Fibroblast of skin of right quadriceps (primary cell): ENCODE measurements around the gene DCAF8.
A peak's percentile ranks its signal among the peaks of the same experiment; 100 is the strongest.

Source experiments
- DNase-seq: peaks from one replicate; pipeline ENCODE4 v3.0.0-alpha.2; 2013

The DCAF8 gene

GRCh38 chr1:160225345-160225744 lies 37.0 kb downstream of the DCAF8 start:
- DNase-seq, result no peak

DNA sequence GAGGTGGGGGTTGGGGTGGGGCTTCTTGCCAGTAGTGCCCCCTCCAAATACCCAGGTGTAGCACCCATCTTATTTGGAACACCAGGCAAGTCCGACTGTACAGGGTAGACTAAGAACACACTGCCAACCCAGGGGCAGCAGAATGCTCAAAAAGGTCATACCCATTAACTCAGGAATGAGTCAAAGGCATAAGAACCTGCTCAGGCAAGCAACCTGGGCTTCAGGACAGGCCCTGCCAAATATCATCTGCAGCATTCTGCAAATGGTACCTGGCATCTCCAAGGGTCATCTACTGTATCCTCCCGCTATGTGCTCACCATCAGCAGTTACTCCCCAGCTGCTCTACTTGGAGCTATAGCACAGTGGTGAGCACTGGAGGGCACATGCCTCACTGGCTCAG lies 37.7 kb downstream of the DCAF8 start:
- no peak for DNase-seq

GRCh38 chr1:160222546-160222945 lies 39.8 kb downstream of the DCAF8 start:
- DNase-seq, result peak; percentile 72

- no peak for DNase-seq
These were observed 41.3 kb downstream of the DCAF8 start for GRCh38 chr1:160221089-160221488.

DNA sequence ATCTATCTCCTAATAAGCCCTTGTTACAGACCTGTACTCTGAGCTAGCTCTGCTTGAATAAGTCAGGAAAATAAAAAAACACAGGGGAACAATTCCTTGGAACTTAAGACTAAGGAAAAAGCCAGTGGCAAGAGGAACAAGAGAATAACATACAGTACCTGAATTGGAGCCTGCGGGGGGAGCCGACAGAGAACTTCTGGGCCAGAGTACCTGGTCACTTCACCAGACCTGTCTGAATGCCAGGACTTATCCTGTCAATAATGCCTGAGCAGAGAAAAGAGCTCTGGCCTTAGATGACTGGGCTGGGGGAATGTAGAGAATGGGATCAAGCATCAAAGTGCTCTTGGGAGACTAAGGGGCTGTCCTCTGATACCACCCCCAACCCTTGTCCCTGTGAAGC lies 42.0 kb downstream of the DCAF8 start:
- no peak for DNase-seq

GRCh38 chr1:160219062-160219929 lies 43.1 kb downstream of the DCAF8 start:
- DNase-seq, result peak; percentile 67

- no peak for DNase-seq
These were observed 44.8 kb downstream of the DCAF8 start for GRCh38 chr1:160217481-160218051.

DNA sequence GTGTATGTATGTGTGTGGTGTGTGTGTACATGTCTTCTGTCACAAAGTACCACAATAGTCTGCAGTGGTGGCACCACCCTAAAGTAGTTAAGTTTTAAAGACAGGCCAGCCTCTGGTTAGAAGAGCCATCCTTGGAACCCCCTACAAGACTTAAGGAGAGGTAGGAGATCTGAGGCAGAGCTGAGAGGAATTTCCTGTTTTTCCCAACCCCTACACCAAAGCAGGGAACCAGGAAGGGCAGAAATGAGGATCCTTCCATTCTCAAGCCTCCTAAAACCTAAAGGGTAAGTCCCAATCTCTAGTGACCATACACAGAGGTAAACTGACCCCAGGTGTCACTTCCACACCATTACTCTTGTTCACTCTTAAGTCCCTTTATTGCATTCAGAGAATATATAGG lies 46.0 kb downstream of the DCAF8 start:
- no peak for DNase-seq

DNA sequence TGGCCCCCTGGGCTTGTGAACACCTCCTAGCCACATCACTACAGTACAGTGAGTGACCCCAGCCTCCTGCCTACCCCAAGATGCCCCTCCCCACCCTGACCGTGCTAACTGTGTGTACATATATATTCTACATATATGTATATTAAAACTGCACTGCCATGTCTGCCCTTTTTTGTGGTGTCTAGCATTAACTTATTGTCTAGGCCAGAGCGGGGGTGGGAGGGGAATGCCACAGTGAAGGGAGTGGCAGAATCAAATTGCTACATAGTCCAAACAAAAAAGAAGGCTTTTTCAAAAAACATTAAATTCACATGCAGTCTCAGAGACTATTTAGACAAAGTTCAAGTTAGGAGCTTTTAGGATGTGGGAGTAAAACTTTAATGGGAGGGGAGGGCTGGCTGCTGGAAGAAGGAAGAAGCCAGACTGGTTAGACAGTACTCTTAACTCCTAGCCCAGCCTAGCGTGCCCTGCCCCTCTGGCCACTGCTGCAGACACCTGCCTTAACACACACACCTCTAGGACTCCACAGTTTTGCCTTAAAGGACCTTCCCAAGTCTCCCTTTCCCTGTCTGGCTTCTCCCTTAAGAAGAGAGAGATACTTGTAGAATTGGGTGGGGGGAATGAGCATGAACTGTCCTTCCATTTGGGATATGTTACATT lies 47.7 kb downstream of the DCAF8 start:
- no peak for DNase-seq

GRCh38 chr1:160211046-160211790 lies 51.1 kb downstream of the DCAF8 start:
- DNase-seq, result no peak

DNA sequence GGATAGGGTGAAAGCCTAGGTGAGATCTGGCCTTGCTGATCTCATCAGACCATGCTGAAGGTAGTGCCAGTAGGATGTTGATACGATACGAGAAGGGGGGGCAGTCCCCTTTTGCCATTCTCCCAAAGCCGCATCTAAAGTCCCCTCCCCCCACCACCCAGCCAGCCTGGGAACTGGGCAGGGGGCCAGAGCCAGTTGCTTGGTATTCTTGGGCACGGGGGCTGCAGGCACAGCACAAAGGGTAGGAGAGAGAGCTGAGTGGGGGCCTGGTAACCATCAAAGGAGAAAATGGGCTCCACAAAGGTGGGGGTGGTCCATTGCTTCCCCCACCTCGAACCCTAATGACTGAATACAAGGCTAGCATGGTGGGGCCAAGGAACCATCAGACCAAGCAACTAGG lies 51.8 kb downstream of the DCAF8 start:
- no peak for DNase-seq

GRCh38 chr1:160209321-160210046 lies 52.9 kb downstream of the DCAF8 start:
- no peak for DNase-seq

DNA sequence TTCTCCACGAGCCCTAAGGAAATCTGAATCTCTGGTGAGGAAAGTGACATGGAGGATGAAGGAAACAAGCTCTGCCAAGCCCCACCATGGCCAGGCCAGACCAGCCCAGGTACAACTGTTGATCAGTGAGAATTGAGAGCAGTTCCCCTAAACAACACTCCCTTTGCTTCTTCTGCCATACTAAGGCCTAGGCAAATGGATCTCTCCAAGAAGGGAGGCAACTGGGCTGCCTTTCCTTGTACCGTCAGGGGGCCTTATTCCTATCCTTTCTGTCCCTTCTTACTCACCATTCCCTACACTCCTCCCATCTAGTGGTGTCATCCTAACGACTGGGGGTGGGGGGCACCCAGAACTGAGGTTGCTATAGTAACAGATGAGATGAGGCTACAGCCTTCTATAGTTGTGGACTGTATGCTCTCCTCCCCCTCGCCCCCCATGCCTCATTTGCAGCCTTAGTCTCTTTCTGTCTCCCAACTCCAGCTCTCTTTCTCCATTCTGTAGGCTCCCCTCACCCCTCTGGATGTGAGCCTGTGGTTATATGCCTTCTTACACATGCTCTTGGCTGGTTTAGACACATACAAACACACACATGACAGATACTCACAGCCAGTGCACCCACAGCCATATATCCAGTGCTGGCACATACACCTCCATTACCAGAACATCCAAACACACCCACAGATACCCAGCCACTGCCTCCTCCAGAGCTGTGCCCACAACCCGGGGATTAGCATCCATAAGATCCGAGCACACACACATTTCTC lies 53.6 kb downstream of the DCAF8 start:
- DNase-seq, result peak; percentile 38

DNA sequence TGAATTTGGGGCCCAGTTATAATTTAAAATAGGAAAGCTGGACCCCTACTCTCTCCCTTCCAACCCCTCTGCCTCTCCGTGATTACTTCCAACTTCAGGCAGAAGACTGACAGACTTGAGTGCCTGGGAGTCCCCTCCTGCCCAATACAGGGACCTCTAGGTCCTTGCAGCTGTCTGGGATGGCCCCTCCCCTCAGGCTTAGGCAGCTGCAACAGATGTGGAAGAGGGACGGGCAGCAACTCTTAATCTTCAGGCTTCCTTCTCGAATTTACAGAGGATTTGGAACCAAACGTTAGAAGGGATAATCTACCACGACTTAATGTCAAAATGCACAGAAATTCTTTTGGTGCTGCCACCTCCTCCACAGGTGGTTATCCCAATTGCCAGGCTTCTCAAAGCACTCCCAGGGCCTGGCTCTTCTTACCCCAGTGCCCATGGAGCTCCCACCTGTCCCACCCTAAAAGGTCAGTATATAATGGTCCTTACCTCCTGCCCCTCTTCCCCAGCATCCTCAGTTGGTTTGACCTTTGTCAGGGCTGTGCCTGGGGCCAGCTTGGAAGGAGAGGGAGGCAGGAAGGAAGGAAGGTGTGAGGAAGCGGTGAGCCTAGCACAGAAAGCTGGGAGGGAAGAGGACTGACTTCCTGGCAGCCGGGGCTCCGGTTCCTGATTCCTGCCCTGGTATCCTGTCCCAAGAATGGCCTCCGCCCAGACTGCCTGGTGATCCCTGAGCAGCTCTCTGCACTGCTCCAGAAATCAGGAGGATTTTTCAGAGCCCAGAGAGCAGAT lies 54.4 kb downstream of the DCAF8 start:
- no peak for DNase-seq

- no peak for DNase-seq
These were observed 55.2 kb downstream of the DCAF8 start for GRCh38 chr1:160207118-160207650.

DNA sequence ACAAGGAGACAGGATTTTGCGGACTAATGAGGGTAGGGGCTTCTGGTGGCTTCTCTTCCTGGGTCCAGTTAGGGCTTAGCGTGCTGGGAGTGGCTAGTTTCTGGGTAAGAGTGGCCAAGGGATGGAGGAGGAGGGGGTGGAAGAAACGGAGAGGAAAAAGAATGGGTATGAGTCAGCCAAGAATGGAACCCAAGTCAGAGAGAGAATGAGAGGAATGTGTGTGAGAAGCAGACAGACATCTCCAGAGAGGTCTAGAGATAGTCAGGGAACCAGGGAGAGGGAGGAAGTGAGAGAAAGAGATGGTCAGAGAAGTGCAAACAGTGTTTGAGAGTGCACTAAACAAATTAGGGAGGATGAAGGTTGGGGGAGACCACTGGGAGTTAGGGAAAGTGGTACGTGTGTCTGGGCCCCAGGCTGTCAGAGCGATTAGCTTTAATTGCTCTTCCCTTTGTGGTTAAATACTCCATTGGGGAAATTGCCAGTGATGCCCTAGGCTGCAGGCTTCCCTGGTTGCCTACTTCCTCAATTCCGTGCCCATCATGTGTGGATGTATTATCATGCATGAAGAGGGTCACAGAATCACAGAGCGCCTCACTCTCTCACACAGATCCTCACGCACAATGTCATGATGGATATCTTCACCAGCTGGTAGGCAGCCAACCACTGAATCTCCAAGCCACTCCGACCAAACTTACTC lies 55.8 kb downstream of the DCAF8 start:
- DNase-seq, result peak; percentile 91

- peak; percentile 67 for DNase-seq
These were observed 56.3 kb downstream of the DCAF8 start for GRCh38 chr1:160206036-160206389.

DNA sequence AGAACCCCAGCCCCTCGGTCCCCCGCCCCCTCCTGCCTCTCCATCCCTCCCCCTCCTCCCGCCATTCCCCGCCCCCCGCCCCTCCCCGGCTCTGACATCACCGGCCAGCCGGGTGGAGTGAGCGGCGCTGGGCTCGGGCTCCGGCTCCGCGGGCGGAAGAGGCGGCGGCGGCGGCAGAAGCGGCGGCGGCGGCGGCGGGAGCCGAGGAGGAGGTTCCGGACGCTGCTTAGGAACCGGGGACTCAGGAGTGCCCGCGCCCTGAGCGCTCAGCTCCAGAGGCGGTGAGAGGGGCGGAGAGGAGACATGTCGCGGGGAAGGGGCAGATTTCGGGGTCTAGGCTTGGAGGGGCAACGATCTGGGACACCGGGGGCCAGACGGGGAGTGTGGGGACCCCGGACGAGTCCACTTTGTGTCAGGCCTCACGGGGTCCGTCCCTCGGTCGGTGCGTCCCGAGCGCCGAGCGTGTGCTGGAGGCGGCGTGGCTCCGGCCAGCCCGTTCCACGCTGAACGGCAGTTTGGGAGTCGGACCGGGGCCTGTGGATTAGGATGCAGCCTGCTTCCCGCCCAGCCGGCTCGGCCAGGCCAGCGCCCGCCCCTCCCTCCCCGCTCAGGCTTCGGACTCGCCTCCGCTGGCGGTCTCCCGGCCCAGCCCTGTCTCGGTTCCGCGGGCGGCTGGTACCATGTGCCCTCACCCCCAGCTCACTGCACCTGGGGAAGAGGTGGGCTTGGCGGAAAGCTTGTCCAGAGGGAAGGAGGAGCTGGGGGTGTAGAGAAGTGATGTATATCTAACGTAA lies 56.9 kb downstream of the DCAF8 start, which contains the start of gene PEA15:
PEA15 (plus strand) TSS at position 143 of the 794 bp plus-strand sequence. CDS start 6,161 bp downstream, outside the sequence.
- peak; percentile 79 for DNase-seq
